Ishikawa (cell line): ENCODE results near the gene CARHSP1.

Experiments
- CREB1 ChIP-seq: IDR thresholded peaks from 2 replicates; pipeline ENCODE4 v1.6.1; 2012; ENCODE audit warnings: low read depth
- EP300 ChIP-seq: IDR thresholded peaks from 2 replicates; pipeline ENCODE4 v1.6.1; 2012; ENCODE audit warnings: borderline replicate concordance
- FOXM1 ChIP-seq: IDR thresholded peaks from 2 replicates; pipeline ENCODE4 v1.6.1; 2012; ENCODE audit warnings: low read depth, borderline replicate concordance
- RAD21 ChIP-seq: IDR thresholded peaks from 2 replicates; pipeline ENCODE4 v1.6.1; 2012; ENCODE audit warnings: low read depth
- TAF1 ChIP-seq: IDR thresholded peaks from 2 replicates; pipeline ENCODE4 v1.6.1; 2012; ENCODE audit warnings: low read depth, mild to moderate bottlenecking
- TCF12 ChIP-seq: IDR thresholded peaks from 2 replicates; pipeline ENCODE4 v1.6.1; 2012; ENCODE audit warnings: low read depth
- YY1 ChIP-seq: IDR thresholded peaks from 2 replicates; pipeline ENCODE4 v1.6.1; 2012; ENCODE audit warnings: low read depth
- TF ChIP-seq, protein P1 (sequence below): IDR thresholded peaks from 2 replicates; pipeline ENCODE4 v1.6.1; 2012
- TF ChIP-seq, protein P2 (sequence below): IDR thresholded peaks from 2 replicates; pipeline ENCODE4 v1.6.1; 2012

- TF ChIP-seq FOXM1, result no peak
- TF ChIP-seq, protein P1, sequence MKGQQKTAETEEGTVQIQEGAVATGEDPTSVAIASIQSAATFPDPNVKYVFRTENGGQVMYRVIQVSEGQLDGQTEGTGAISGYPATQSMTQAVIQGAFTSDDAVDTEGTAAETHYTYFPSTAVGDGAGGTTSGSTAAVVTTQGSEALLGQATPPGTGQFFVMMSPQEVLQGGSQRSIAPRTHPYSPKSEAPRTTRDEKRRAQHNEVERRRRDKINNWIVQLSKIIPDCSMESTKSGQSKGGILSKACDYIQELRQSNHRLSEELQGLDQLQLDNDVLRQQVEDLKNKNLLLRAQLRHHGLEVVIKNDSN, result no peak
- TF ChIP-seq, protein P2, sequence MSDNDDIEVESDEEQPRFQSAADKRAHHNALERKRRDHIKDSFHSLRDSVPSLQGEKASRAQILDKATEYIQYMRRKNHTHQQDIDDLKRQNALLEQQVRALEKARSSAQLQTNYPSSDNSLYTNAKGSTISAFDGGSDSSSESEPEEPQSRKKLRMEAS, result no peak
- TF ChIP-seq EP300, result no peak
- no peak for TF ChIP-seq CREB1
- no peak for TF ChIP-seq TAF1
- TF ChIP-seq RAD21, result no peak
- TF ChIP-seq TCF12, result no peak
- TF ChIP-seq YY1, result no peak
Observed at GRCh38 chr16:8851761-8852403, 16.9 kb downstream of the CARHSP1 start.
